HG02973 (cell line): ENCODE measurements around the gene CDC34.

Source experiments
- ATAC-seq: cut with Tn5 transposase; IDR thresholded peaks from one replicate; pipeline ENCODE4 v1.9.1; 2021; ENCODE audit warnings: moderate library complexity; ENCODE audit not compliant: unreplicated experiment

Gene CDC34

DNA sequence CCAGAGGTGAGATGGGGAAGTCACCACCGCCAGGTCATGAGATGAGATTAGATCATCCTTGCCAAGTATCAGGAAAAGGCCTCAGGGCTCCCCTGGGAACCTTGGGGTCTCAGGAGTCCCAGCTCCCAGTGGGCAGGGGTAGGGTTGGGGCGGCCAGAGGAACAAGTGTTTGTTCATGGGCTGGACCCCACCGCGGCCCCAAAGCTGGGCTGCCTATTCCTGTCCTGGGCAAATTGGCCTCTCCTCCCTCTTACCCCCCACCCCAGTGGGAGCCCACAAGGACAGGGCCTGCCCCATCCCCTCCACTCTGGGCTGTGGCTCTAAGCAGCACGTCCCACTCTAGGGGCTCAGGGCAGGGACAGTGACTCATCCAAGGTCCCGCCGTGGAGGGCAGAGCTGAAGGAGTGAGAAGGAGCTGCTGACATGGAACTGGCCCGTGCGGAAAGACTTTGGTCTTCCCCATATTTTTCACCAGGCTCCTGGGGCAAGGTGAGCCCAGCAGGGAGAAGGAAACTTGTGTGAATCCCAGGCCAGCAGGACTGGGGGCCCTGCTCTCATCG, 54.1 kb downstream of the CDC34 start:
- no peak for ATAC-seq

GRCh38 chr19:588093-588740, 56.7 kb downstream of the CDC34 start:
- no peak for ATAC-seq

DNA sequence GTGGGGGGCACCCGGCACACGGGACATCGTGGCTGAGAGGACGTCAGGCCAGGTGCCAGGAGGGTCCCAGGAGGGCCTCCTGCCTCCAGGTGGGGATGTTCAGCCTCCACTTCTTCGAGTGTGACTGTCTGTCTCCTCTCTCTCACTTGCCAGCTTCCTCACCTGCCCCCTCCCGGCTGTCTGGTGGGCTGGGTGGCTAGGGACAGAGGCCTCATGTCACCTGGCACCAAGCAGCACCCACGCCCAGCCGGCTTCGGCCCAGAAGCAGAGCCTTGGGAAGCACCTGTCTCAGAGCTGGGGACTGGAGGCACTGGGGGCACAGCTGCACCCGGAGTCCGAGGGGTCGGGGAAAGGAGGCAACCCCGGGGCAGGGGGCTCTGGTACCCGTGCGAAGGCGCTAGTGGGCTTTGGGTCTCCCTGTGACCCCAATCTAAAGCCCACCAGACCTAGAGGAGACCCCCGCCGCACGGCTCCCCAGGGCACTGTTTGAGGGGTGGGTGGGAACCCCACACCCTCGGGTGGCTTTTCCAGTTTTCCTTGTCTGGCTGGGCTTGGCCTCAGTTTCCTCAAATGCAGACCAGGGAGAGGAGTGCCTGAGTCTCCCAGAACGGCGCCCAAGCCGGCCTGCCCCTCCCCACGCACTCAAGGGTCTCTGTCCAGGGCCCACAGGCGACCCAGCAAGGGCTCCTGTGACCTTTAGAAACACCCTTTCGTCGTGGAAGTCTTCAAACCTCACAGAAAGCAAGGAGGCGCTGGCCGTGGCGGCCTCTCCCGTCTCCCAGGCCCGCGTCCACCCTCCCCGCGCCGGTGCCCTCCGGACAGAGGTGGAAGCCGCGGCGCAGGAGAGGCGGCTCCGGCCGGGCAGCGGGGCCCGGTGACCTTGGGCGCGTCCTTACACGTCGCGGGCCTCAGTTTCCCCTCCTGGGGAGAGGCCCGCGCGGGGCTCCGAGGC, 57.5 kb downstream of the CDC34 start:
- no peak for ATAC-seq

DNA sequence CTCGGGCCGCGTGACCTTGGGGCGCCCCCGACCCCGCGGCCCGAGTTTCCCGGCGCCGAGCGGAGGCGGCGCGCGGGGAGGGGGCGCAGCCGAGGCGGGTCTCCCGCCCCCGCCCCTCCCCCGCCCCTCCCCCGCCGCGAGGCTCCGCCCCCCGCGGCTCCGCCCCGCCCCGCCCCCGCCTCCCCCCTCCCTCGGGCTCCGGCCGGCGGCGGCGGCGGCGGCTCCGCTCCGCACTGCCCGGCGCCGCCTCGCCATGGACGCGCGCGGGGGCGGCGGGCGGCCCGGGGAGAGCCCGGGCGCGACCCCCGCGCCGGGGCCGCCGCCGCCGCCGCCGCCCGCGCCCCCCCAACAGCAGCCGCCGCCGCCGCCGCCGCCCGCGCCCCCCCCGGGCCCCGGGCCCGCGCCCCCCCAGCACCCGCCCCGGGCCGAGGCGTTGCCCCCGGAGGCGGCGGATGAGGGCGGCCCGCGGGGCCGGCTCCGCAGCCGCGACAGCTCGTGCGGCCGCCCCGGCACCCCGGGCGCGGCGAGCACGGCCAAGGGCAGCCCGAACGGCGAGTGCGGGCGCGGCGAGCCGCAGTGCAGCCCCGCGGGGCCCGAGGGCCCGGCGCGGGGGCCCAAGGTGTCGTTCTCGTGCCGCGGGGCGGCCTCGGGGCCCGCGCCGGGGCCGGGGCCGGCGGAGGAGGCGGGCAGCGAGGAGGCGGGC, 58.3 kb downstream of the CDC34 start, which contains the start of gene HCN2:
TSS of gene HCN2 (plus strand) at position 189 of the 703 bp plus-strand sequence. CDS start at position 254, 65 bp downstream.
- ATAC-seq = no peak

DNA sequence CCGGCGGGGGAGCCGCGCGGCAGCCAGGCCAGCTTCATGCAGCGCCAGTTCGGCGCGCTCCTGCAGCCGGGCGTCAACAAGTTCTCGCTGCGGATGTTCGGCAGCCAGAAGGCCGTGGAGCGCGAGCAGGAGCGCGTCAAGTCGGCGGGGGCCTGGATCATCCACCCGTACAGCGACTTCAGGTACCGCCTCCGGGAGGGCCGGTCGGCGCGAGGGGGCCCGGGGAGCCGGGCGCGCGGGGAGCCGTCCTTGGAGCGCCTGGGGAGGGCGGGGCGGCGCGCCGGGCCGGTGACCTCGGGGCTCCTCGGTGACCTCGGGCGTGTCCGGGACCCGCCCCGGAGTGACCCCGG, 58.8 kb downstream of the CDC34 start:
- ATAC-seq = no peak

GRCh38 chr19:590750-591098, 59.2 kb downstream of the CDC34 start:
- no peak for ATAC-seq

GRCh38 chr19:591099-591958, 59.8 kb downstream of the CDC34 start:
- no peak for ATAC-seq
